HEK293 (cell line): ENCODE measurements around the gene LPCAT1.

ENCODE experiments used
- CTCF ChIA-PET: fragments of 350-600 bp; formaldehyde crosslinking; extraction: SDS; loops from one replicate; lab custom pipeline; 2021; ENCODE audit warnings: antibody characterized with exemption; lab: Yijun Ruan, JAX
- POLR2A ChIA-PET: fragments of 300-600 bp; formaldehyde crosslinking; extraction: SDS; loops from one replicate; lab custom pipeline; 2020; ENCODE audit warnings: antibody characterized with exemption, inconsistent platforms; lab: Yijun Ruan, JAX
- H3K27ac ChIP-seq: fragments of 200-500 bp; sonication (Bioruptor generic); 2 replicates; pipeline ENCODE4 v1.5.1; 2014; ENCODE audit warnings: low read depth, low read length, control low read depth, inconsistent platforms; ENCODE audit errors: extremely low read depth
- H3K36me3 ChIP-seq, 2 experiments: fragments of 200-500 bp in 1 of 2; sonication (Bioruptor generic) in 1 of 2; 1 replicate in 1 of 2; 2 replicates in 1 of 2; pipeline ENCODE4 v1.5.1; 2014 to 2017; ENCODE audit warnings: inconsistent platforms in 2 of 2, low read length in 2 of 2; ENCODE audit not compliant: control insufficient read depth in 2 of 2, insufficient read depth in 1 of 2
- H3K4me1 ChIP-seq: fragments of 200-500 bp; sonication (Bioruptor generic); 2 replicates; pipeline ENCODE4 v1.5.1; 2014; ENCODE audit warnings: mild to moderate bottlenecking, low read length, inconsistent platforms; ENCODE audit not compliant: control insufficient read depth, insufficient read depth
- H3K4me3 ChIP-seq: 2 replicates; pipeline ENCODE4 v1.5.1; 2011; ENCODE audit warnings: low read depth, mild to moderate bottlenecking, control low read depth, low read length, moderate library complexity
- H3K9me3 ChIP-seq: fragments of 200-500 bp; sonication (Bioruptor generic); 2 replicates; pipeline ENCODE4 v1.5.1; 2014; ENCODE audit warnings: low read depth, low read length, inconsistent platforms; ENCODE audit not compliant: control insufficient read depth, insufficient read depth
- ATF2 ChIP-seq: fragments of 450-650 bp; formaldehyde crosslinking; IDR thresholded peaks from 2 replicates; pipeline ENCODE4 v1.5.1; 2016; ENCODE audit warnings: missing biosample characterization, missing genetic modification characterization, low read depth
- BCL11B ChIP-seq: fragments of 450-650 bp; formaldehyde crosslinking; IDR thresholded peaks from 2 replicates; pipeline ENCODE4 v1.5.1; 2016; ENCODE audit warnings: low read depth, missing biosample characterization, missing genetic modification characterization
- GLIS1 ChIP-seq: fragments of 450-650 bp; formaldehyde crosslinking; IDR thresholded peaks from 2 replicates; pipeline ENCODE4 v1.5.1; 2016; ENCODE audit warnings: missing biosample characterization, missing genetic modification characterization
- HOXA7 ChIP-seq: sonication (generic); formaldehyde crosslinking; IDR thresholded peaks from 2 replicates; pipeline ENCODE4 v1.8.1; 2022; ENCODE audit warnings: missing genetic modification reagents, borderline replicate concordance
- IKZF3 ChIP-seq: fragments of 450-650 bp; IDR thresholded peaks from 2 replicates; pipeline ENCODE4 v1.5.0; 2018; ENCODE audit warnings: missing biosample characterization, mild to moderate bottlenecking, missing genetic modification characterization, moderate library complexity
- KLF8 ChIP-seq: fragments of 450-650 bp; formaldehyde crosslinking; IDR thresholded peaks from 2 replicates; pipeline ENCODE4 v1.5.1; 2016; ENCODE audit warnings: missing biosample characterization, missing genetic modification characterization
- REPIN1 ChIP-seq: fragments of 450-650 bp; formaldehyde crosslinking; IDR thresholded peaks from 2 replicates; pipeline ENCODE4 v1.5.1; 2017; ENCODE audit warnings: missing biosample characterization, missing genetic modification characterization, low read depth
- SCRT2 ChIP-seq: fragments of 450-650 bp; formaldehyde crosslinking; IDR thresholded peaks from 2 replicates; pipeline ENCODE4 v1.5.1; 2016; ENCODE audit warnings: missing biosample characterization, missing genetic modification characterization
- ZBTB17 ChIP-seq: fragments of 450-650 bp; formaldehyde crosslinking; IDR thresholded peaks from 2 replicates; pipeline ENCODE4 v1.5.1; 2016; ENCODE audit warnings: missing biosample characterization, missing genetic modification characterization
- ZBTB21 ChIP-seq: fragments of 450-650 bp; formaldehyde crosslinking; IDR thresholded peaks from 2 replicates; pipeline ENCODE4 v1.5.1; 2017; ENCODE audit warnings: missing biosample characterization, missing genetic modification characterization
- ZBTB44 ChIP-seq: fragments of 450-650 bp; IDR thresholded peaks from 2 replicates; pipeline ENCODE4 v1.5.1; 2018; ENCODE audit warnings: missing biosample characterization, mild to moderate bottlenecking, missing genetic modification characterization
- ZBTB48 ChIP-seq: fragments of 450-650 bp; formaldehyde crosslinking; IDR thresholded peaks from 2 replicates; pipeline ENCODE4 v1.5.1; 2016; ENCODE audit warnings: missing biosample characterization, missing genetic modification characterization
- ZNF132 ChIP-seq: fragments of 450-650 bp; formaldehyde crosslinking; IDR thresholded peaks from 2 replicates; pipeline ENCODE4 v1.5.1; 2017; ENCODE audit warnings: missing biosample characterization, missing genetic modification characterization, borderline replicate concordance
- ZNF16 ChIP-seq: fragments of 450-650 bp; formaldehyde crosslinking; IDR thresholded peaks from 2 replicates; pipeline ENCODE4 v1.5.1; 2016; ENCODE audit warnings: low read depth, missing biosample characterization, missing genetic modification characterization
- ZNF184 ChIP-seq: fragments of 450-650 bp; IDR thresholded peaks from 2 replicates; pipeline ENCODE4 v1.5.1; 2018; ENCODE audit warnings: missing biosample characterization, mild to moderate bottlenecking, missing genetic modification characterization
- ZNF239 ChIP-seq: fragments of 450-650 bp; formaldehyde crosslinking; IDR thresholded peaks from 2 replicates; pipeline ENCODE4 v1.5.1; 2016; ENCODE audit warnings: missing biosample characterization, missing genetic modification characterization
- ZNF341 ChIP-seq: fragments of 450-650 bp; formaldehyde crosslinking; IDR thresholded peaks from 2 replicates; pipeline ENCODE4; 2016; ENCODE audit warnings: low read depth, missing biosample characterization, missing genetic modification characterization
- ZNF560 ChIP-seq: fragments of 450-650 bp; formaldehyde crosslinking; IDR thresholded peaks from 2 replicates; pipeline ENCODE4 v1.5.1; 2017; ENCODE audit warnings: missing biosample characterization, missing genetic modification characterization, borderline replicate concordance
- ZNF626 ChIP-seq: fragments of 450-650 bp; sonication (Bioruptor Pico); formaldehyde crosslinking; IDR thresholded peaks from 2 replicates; pipeline ENCODE4 v1.5.1; 2018; ENCODE audit warnings: missing biosample characterization, missing genetic modification characterization, inconsistent platforms
- ZNF670 ChIP-seq: fragments of 450-650 bp; formaldehyde crosslinking; IDR thresholded peaks from 2 replicates; pipeline ENCODE4 v1.5.1; 2016; ENCODE audit warnings: missing biosample characterization, missing genetic modification characterization, low read depth
- ZNF707 ChIP-seq: fragments of 450-650 bp; formaldehyde crosslinking; IDR thresholded peaks from 2 replicates; pipeline ENCODE4 v1.5.1; 2016; ENCODE audit warnings: missing biosample characterization, missing genetic modification characterization
- ZNF785 ChIP-seq: fragments of 450-650 bp; formaldehyde crosslinking; IDR thresholded peaks from 2 replicates; pipeline ENCODE4 v1.5.1; 2016; ENCODE audit warnings: missing biosample characterization, missing genetic modification characterization
- ZNF791 ChIP-seq: fragments of 450-650 bp; formaldehyde crosslinking; IDR thresholded peaks from 2 replicates; pipeline ENCODE4 v1.5.1; 2016; ENCODE audit warnings: missing biosample characterization, missing genetic modification characterization
- ZSCAN23 ChIP-seq: fragments of 450-650 bp; formaldehyde crosslinking; IDR thresholded peaks from 2 replicates; pipeline ENCODE4 v1.5.1; 2016; ENCODE audit warnings: missing biosample characterization, missing genetic modification characterization
- ZSCAN30 ChIP-seq: fragments of 450-650 bp; IDR thresholded peaks from 2 replicates; pipeline ENCODE4 v1.5.1; 2018; ENCODE audit warnings: missing biosample characterization, mild to moderate bottlenecking, missing genetic modification characterization, moderate library complexity
- TF ChIP-seq, protein P1 (sequence below): fragments of 450-650 bp; formaldehyde crosslinking; IDR thresholded peaks from 2 replicates; pipeline ENCODE4 v1.5.1; 2016; ENCODE audit warnings: missing biosample characterization, missing genetic modification characterization
- TF ChIP-seq, protein P2 (sequence below): fragments of 450-650 bp; formaldehyde crosslinking; IDR thresholded peaks from 2 replicates; pipeline ENCODE4 v1.5.1; 2016; ENCODE audit warnings: missing biosample characterization, missing genetic modification characterization

The LPCAT1 gene

DNA sequence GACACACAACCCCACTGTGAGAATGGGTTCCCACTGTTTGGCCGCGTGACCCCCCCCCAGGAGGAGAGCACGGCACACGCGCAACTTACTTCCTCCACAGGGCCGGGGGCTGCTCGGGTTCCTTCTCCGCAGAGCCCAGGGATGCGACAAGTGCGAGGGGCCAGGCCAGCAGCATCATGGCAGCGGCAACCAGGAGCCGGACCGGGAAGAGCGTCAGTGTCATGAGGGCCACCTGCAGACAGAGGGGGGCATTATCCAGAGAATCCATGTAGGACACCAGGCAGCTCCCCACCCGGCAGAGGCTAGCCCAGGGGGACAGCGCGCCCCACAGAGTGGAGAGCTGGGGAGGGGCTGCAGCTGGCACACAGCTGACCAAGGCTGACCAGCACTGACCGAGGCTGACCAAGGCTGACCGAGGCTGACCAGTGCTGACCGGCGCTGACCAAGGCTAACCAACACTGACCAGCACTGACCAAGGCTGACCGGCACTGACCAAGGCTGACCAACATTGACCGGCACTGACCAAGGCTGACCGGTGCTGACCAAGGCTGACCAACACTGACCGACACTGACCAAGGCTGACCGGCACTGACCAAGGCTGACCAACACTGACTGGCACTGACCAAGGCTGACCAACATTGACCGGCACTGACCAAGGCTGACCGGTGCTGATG, 22.3 kb downstream of the LPCAT1 start (continued):
- TF ChIP-seq, protein P1, sequence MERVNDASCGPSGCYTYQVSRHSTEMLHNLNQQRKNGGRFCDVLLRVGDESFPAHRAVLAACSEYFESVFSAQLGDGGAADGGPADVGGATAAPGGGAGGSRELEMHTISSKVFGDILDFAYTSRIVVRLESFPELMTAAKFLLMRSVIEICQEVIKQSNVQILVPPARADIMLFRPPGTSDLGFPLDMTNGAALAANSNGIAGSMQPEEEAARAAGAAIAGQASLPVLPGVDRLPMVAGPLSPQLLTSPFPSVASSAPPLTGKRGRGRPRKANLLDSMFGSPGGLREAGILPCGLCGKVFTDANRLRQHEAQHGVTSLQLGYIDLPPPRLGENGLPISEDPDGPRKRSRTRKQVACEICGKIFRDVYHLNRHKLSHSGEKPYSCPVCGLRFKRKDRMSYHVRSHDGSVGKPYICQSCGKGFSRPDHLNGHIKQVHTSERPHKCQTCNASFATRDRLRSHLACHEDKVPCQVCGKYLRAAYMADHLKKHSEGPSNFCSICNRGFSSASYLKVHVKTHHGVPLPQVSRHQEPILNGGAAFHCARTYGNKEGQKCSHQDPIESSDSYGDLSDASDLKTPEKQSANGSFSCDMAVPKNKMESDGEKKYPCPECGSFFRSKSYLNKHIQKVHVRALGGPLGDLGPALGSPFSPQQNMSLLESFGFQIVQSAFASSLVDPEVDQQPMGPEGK (tag by site-specific recombination), result no peak
- TF ChIP-seq BCL11B (tag by site-specific recombination) (peak; percentile 100), ZNF184 (no peak), ZNF791 (tag by site-specific recombination) (no peak), ZSCAN23 (tag by site-specific recombination) (no peak), ZSCAN30 (tag by site-specific recombination) (no peak), ZBTB21 (tag by site-specific recombination) (no peak), ZBTB44 (tag by site-specific recombination) (no peak), ZNF132 (no peak), ZBTB48 (tag by site-specific recombination) (no peak), ZNF239 (tag by site-specific recombination) (no peak)
- TF ChIP-seq, protein P2, sequence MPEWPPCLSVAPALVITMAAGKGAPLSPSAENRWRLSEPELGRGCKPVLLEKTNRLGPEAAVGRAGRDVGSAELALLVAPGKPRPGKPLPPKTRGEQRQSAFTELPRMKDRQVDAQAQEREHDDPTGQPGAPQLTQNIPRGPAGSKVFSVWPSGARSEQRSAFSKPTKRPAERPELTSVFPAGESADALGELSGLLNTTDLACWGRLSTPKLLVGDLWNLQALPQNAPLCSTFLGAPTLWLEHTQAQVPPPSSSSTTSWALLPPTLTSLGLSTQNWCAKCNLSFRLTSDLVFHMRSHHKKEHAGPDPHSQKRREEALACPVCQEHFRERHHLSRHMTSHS, result no peak

- H3K4me3 ChIP-seq, result no peak overlapping the region
- H3K4me1 ChIP-seq, result no peaks in the 10 kb centered on the region
- H3K36me3 ChIP-seq, result peaks cover 4 to 50% of the 10 kb centered on the region in 2 experiments; a peak in 2 of 3 replicates
- no peak for TF ChIP-seq ZBTB17 (tag by site-specific recombination)
- TF ChIP-seq IKZF3, result no peak
- no peak for TF ChIP-seq ZNF670 (tag by site-specific recombination)
- TF ChIP-seq REPIN1 (tag by site-specific recombination), result no peak
- TF ChIP-seq ZNF341 (tag by site-specific recombination), result no peak
- no peak for TF ChIP-seq GLIS1 (tag by site-specific recombination)
- TF ChIP-seq ZNF560 (tag by site-specific recombination), result no peak
- no peak for TF ChIP-seq HOXA7 (CRISPR knock-in tag)
- no peak for TF ChIP-seq KLF8
- TF ChIP-seq ZNF785 (tag by site-specific recombination), result no peak
- no peak for TF ChIP-seq ZNF707
- no peak for TF ChIP-seq ZNF626 (tag by site-specific recombination)
- TF ChIP-seq ZNF16, result no peak
- no peak for TF ChIP-seq SCRT2 (tag by site-specific recombination)
- TF ChIP-seq ATF2 (tag by site-specific recombination), result no peak
- ChIA-PET POLR2A (no interaction called here), CTCF (no interaction called here)
- no peak overlapping the region for H3K27ac ChIP-seq
- H3K9me3 ChIP-seq, result no peaks in the 10 kb centered on the region
Observed at GRCh38 chr5:1500411-1501091, 23.2 kb downstream of the LPCAT1 start.
